ENCODE results near the gene CCDC18.
"Not testable (repeated sequence)": the region's sequence is repeated elsewhere in the genome, so short reads cannot be mapped to it uniquely, and the experiment has no call there.

CCDC18 gene

GRCh38 chr1:93237021-93237420 is 56.5 kb downstream of the CCDC18 start:
- no peak for DNase-seq (ENCODE audit: low read depth in 2 of 2)

GRCh38 chr1:93238425-93238824 is 57.9 kb downstream of the CCDC18 start:
- no peak for DNase-seq (ENCODE audit: low read depth in 2 of 2)

GRCh38 chr1:93239863-93240262 is 59.3 kb downstream of the CCDC18 start:
- DNase-seq (ENCODE audit: low read depth in 2 of 2), result no peak

DNA sequence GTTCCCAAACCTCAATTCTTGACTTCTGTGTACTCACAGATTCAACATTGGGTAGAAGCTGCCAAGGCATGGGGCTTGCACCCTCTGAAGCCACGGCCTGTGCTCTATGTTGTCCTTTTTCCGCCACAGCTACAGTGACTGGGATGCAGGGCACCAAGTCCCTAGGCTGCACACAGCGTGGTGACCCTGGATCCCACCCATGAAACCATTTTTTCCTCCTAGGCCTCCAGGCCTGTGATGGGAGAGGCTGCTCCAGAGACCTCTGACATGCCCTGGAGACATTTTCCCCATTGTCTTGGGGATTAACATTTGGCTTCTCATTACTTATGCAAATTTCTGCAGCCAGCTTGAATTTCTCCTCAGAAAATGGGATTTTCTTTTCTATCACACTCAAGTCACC is 62.7 kb downstream of the CCDC18 start:
- not testable (repeated sequence) for DNase-seq (ENCODE audit: low read depth in 2 of 2)

DNA sequence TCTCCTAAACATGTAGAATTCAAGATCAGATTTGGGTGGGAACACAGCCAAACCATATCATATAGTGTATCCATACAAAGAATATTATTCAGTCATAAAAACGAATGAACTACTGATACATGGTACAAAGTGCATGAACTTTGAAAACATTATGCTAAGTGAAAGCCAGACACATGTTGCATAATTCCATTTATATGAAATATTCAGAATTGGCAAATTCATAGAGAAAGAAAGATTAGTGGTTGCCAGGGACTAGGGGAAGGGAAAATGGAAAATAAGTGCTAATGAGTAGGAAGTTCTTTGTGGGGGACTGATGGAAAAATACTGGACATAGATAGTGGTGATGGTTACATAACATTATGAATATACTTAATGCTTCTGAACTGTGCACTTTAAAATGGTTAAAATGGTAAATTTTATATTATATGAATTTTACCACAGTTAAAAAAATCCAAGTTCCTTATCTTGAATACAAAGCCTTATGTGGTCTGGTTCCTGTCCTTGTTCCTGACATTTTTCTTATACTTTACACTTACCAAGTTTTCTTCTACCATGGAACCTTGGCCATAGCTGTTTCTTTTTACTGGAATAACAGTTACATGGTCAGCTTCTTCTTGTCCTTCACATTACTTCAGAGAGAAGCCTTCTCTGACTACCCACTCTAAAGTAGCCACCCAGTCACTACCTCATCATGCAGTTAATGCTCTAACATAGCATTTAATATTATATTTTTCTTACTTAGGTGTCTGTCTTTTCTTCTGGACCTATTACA is 64.0 kb downstream of the CCDC18 start:
- DNase-seq (ENCODE audit: low read depth in 2 of 2), result no peak

GRCh38 chr1:93251966-93252365 is 71.4 kb downstream of the CCDC18 start:
- DNase-seq (ENCODE audit: low read depth in 2 of 2), result no peak

DNA sequence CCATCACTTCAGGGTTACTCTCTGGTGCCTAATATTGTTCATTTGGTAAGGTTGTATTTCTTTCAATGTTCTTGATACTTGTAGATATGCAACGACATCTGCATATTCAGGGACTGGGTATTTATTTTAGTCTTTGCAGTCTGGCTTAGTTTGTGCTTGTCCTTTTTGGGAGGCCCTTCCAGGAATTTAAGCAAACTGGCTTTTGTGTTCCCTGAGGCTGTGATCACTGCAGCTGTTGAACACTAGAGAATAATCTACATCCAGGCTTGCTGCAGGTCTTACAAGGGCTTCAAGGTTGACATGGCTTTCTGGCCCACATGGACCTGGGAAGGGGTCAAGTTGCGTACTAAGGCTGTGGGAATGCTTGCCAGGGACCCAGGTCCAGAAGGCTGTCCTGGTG is 72.1 kb downstream of the CCDC18 start:
- DNase-seq (ENCODE audit: low read depth in 2 of 2), result no peak

GRCh38 chr1:93253516-93253915 is 73.0 kb downstream of the CCDC18 start:
- DNase-seq (ENCODE audit: low read depth in 2 of 2), result no peak

- no peak for DNase-seq (ENCODE audit: low read depth in 2 of 2)
Measured at GRCh38 chr1:93255222-93256079, 74.9 kb downstream of the CCDC18 start.

GRCh38 chr1:93256433-93256832 is 75.9 kb downstream of the CCDC18 start:
- no peak for DNase-seq (ENCODE audit: low read depth in 2 of 2)

DNA sequence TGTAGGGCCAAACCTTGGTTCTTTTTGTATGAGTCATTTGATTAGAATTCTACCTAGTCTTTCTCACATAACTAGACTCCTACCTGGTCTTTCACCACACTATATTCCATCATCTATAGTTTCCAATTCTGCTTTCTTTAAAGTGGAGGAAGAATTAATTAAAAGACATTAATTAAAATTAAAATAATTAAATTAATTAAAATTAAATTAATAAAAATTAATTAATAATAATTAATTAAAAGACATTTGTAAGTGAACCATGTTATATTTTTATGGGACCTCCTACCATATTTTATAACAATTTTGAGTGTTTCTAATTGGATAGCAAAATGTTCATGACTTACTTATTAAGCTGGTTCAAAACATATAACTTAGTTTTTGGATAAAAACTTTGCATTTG is 77.4 kb downstream of the CCDC18 start:
- DNase-seq (ENCODE audit: low read depth in 2 of 2), result no peak

DNA sequence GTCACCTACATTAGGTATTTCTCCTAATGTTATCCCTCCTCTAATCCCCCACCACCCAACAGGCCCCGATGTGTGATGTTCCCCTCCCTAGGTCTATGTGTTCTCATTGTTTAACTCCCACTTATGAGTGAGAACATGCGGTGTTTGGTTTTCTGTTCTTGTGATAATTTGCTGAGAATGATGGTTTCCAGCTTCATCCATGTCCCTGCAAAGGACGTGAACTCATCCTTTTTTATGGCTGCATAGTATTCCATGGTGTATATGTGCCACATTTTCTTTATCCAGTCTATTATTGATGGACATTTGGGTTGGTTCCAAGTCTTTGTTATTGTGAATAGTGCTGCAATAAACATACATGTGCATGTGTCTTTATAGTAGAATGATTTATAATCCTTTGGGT is 80.2 kb downstream of the CCDC18 start:
- not testable (repeated sequence) for DNase-seq (ENCODE audit: low read depth in 2 of 2)

GRCh38 chr1:93262645-93263044 is 82.1 kb downstream of the CCDC18 start:
- no peak for DNase-seq (ENCODE audit: low read depth in 2 of 2)

DNA sequence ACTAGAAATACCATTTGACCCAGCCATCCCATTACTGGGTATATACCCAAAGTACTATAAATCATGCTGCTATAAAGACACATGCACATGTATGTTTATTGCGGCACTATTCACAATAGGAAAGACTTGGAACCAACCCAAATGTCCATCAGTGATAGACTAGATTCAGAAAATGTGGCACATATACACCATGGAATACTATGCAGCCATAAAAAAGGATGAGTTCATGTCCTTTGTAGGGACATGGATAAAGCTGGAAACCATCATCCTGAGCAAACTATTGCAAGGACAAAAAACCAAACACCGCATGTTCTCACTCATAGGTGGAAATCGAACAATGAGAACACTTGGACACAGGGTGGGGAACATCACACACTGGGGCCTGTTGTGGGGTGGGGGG is 88.4 kb downstream of the CCDC18 start:
- DNase-seq (ENCODE audit: low read depth in 2 of 2), result not testable (repeated sequence)

GRCh38 chr1:93275262-93275633 is 94.7 kb downstream of the CCDC18 start:
- not testable (repeated sequence) for DNase-seq (ENCODE audit: low read depth in 2 of 2)

- no peak for DNase-seq (ENCODE audit: low read depth in 2 of 2)
Measured at GRCh38 chr1:93275634-93276295, 95.2 kb downstream of the CCDC18 start.

- DNase-seq (ENCODE audit: low read depth in 2 of 2), result not testable (repeated sequence)
Measured at GRCh38 chr1:93277530-93277929, 97.0 kb downstream of the CCDC18 start.

GRCh38 chr1:93283496-93283895 is 103.0 kb downstream of the CCDC18 start:
- no peak for DNase-seq (ENCODE audit: low read depth in 2 of 2)

GRCh38 chr1:93288558-93288957 is 108.0 kb downstream of the CCDC18 start:
- no peak for DNase-seq (ENCODE audit: low read depth in 2 of 2)

- no peak for DNase-seq (ENCODE audit: low read depth in 2 of 2)
Measured at GRCh38 chr1:93296555-93297154, 116.1 kb downstream of the CCDC18 start.

DNA sequence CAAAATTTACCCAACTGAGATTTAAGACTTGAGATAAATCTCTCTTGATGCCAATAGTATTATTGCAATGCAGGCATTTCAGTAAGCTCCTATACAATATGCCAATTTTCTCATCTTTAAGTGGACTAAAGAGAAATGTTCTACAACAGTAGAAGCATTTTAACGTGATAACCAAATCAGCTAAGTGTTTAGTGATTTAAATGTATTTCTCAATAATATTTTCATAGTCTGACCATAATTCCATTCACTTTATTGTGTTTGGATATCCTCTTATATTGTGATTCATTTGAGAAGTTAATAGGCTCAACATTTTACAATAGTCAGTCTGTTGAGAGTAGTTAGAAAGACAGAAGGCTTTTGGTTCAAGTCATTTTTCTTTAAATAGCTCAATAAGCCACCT is 120.6 kb downstream of the CCDC18 start:
- no peak for DNase-seq (ENCODE audit: low read depth in 2 of 2)

DNA sequence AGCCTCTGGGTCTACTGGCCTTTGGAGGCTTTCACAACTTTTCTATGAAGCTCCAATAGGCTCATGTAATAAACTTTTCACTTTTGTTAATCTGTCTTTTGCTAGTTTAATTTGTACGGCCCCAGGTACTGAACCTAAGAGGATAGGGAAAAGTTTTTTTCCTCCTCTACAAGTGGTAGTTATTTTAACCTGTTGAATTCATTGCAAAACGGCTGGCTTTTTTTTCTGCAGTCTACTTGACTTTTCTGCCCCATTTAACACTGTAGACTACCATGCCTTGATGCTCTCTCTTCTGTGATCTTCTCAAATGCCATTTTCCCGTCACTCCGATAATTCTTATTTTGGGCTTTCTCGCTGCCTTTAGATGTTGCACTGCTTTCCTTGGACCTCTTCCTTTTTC is 121.6 kb downstream of the CCDC18 start:
- no peak for DNase-seq (ENCODE audit: low read depth in 2 of 2)
